ENCODE results near the gene IMMP2L.
"Not testable (repeated sequence)": the region's sequence is repeated elsewhere in the genome, so short reads cannot be mapped to it uniquely, and the experiment has no call there.

IMMP2L gene

DNA sequence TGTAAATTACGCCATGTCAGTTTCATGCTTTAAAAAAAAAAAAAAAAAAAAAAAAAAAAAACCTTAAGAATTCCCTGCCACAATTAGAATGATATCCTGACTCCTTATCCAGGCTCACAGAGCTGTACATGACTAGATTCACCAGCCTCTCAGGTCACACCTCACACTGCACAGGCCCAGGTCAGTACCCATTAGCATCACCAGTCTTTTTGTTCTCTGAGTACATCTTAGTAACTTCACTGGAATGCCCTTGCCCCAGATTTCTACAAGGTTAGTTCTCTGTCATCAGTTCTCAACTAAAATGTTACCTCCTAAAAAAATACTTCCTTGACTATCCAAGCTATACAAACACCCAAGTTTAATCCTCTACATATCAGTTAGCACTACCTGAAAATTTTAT lies 260.4 kb downstream of the IMMP2L start:
- H3K4me3 ChIP-seq (ENCODE audit: low read length), result no peak overlapping the region
- no peak for TF ChIP-seq ZNF274 (IDR thresholded peaks at IDR 0.05; ENCODE audit: low read depth, low read length)

- no peak overlapping the region for H3K4me3 ChIP-seq (ENCODE audit: low read length)
- no peak for TF ChIP-seq ZNF274 (IDR thresholded peaks at IDR 0.05; ENCODE audit: low read depth, low read length)
Observed at GRCh38 chr7:111294494-111294893, 267.8 kb downstream of the IMMP2L start.

DNA sequence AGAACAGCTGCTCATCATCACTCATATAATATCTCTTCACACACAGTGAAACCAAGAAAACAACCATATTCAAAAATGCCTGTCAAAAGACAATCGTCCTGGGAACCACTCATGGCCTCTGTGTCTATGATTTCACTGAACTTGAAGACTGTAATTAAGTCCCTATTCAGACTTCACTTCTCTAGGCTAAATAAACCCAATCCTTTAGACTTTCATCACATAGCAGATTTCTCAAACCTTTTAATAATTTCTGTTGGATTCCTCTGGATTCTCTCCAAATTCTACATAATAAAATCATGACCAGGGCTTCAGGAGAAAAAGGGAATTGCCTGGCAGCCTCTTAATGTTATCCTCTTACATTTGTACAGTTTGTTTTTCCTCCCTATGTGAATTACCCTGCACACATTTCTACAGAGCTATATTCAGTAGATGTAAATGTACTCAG lies 270.2 kb downstream of the IMMP2L start:
- H3K4me3 ChIP-seq (ENCODE audit: low read length), result no peak overlapping the region
- TF ChIP-seq ZNF274 (IDR thresholded peaks at IDR 0.05; ENCODE audit: low read depth, low read length), result no peak

- TF ChIP-seq ZNF274 (IDR thresholded peaks at IDR 0.05; ENCODE audit: low read depth, low read length), result no peak
- no peak overlapping the region for H3K4me3 ChIP-seq (ENCODE audit: low read length)
Observed at GRCh38 chr7:111290982-111291381, 271.3 kb downstream of the IMMP2L start.

GRCh38 chr7:111290419-111290818 lies 271.9 kb downstream of the IMMP2L start:
- TF ChIP-seq ZNF274 (IDR thresholded peaks at IDR 0.05; ENCODE audit: low read depth, low read length), result no peak
- no peak overlapping the region for H3K4me3 ChIP-seq (ENCODE audit: low read length)

GRCh38 chr7:111288441-111288840 lies 273.9 kb downstream of the IMMP2L start:
- H3K4me3 ChIP-seq (ENCODE audit: low read length), result not testable (repeated sequence)

- H3K4me3 ChIP-seq (ENCODE audit: low read length), result no peak overlapping the region
- TF ChIP-seq ZNF274 (IDR thresholded peaks at IDR 0.05; ENCODE audit: low read depth, low read length), result no peak
Observed at GRCh38 chr7:111282626-111283025, 279.7 kb downstream of the IMMP2L start.

- no peak for TF ChIP-seq ZNF274 (IDR thresholded peaks at IDR 0.05; ENCODE audit: low read depth, low read length)
- H3K4me3 ChIP-seq (ENCODE audit: low read length), result no peak overlapping the region
Observed at GRCh38 chr7:111274857-111275256, 287.4 kb downstream of the IMMP2L start.

- TF ChIP-seq ZNF274 (IDR thresholded peaks at IDR 0.05; ENCODE audit: low read depth, low read length), result no peak
- H3K4me3 ChIP-seq (ENCODE audit: low read length), result no peak overlapping the region
Observed at GRCh38 chr7:111272092-111272491, 290.2 kb downstream of the IMMP2L start.

DNA sequence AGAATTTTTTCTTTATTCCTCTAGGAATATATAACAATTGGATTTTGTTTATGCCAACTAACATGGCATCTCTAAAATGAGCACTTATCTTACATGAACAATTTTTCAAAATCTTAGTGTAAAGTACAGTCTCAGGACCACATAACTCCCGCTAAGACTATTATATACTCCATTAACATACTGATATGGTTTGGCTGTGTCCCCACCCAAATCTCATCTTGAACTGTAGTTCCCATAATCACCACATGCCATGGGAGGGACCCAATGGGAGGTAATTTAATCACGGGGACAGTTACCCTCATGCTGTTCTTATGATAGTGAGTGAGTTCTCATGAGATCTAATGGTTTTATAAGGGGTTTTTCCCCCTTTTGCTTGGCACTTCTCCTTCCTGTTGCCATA lies 291.5 kb downstream of the IMMP2L start:
- H3K4me3 ChIP-seq (ENCODE audit: low read length), result not testable (repeated sequence)

DNA sequence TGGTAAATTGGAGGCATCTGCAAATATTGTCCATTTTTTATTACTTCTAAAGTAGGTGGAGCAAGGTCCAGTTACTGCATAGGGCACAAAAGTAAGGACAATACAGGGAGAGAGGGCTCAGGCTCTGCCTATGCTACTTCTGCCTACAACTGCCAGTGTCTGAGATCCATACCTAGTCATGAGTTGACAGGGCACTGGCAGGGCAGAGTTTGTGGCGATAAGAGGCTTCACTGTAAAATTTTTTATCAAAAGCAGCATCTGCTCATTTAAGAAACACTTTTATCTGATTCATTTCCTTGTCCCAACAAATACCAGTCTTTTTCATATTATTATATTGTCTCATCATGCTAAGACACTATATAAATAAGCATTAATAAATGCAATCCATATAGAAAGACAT lies 293.4 kb downstream of the IMMP2L start:
- TF ChIP-seq ZNF274 (IDR thresholded peaks at IDR 0.05; ENCODE audit: low read depth, low read length), result no peak
- H3K4me3 ChIP-seq (ENCODE audit: low read length), result no peak overlapping the region

- TF ChIP-seq ZNF274 (IDR thresholded peaks at IDR 0.05; ENCODE audit: low read depth, low read length), result no peak
- H3K4me3 ChIP-seq (ENCODE audit: low read length), result no peak overlapping the region
Observed at GRCh38 chr7:111266613-111267012, 295.7 kb downstream of the IMMP2L start.

GRCh38 chr7:111265394-111265793 lies 296.9 kb downstream of the IMMP2L start:
- no peak overlapping the region for H3K4me3 ChIP-seq (ENCODE audit: low read length)
- TF ChIP-seq ZNF274 (IDR thresholded peaks at IDR 0.05; ENCODE audit: low read depth, low read length), result no peak

DNA sequence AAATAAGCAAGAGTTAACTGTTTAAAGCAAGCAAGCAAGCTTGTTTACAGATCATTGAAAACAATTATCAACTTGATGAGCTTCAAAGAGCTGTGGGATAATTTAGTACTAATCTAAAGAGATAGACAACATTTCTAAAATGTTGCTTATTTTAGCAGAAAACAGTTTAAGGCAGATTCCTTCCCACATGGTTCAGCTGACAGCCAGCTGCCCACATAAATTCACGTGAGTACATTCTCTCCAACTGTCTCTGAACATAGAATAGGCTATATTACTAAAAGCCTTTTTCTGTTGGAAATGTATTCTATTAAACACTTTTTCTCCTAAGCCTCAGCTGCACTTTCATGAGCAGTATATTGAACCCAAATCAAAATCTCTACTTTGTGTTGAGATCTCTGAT lies 297.3 kb downstream of the IMMP2L start:
- no peak for TF ChIP-seq ZNF274 (IDR thresholded peaks at IDR 0.05; ENCODE audit: low read depth, low read length)
- no peak overlapping the region for H3K4me3 ChIP-seq (ENCODE audit: low read length)

DNA sequence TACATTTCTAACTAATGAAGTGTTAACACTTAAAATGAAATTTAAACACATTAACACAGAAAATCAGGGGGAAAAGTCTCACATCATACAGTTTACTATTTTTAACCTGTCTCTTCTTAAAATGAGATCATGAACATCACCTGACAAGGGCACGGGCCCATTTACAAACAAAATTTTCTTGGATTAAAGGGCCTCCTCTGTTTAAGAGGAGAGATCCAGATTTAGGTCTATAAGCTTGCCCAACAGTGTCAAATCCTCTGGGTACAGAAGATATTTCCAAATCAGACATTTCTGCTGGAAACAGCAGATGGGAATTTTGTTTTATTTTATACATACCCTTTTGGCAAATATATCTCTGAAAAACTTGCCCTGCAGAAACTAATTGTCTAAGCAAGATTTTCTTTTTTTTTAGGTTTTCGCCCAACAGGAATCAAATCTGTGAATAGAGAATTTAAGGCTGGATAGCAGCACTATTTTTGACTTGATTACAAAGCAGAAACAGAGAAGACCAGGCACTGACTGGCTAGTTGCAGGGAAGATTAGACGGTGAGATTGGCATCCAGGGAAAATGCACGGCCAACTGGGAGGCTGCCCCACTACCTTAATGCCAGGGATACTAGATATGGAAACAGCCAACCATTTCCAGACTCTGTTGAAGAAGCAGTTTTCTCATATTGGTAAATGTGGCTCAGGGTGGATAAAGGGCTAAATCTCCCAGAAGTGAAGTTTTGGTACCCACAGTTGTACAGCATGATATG lies 298.0 kb downstream of the IMMP2L start:
- TF ChIP-seq ZNF274 (IDR thresholded peaks at IDR 0.05; ENCODE audit: low read depth, low read length), result no peak
- H3K4me3 ChIP-seq (ENCODE audit: low read length), result no peak overlapping the region

Measured in GM08714 (cell line).